ENCODE results near the gene CAMTA1.

The CAMTA1 gene

DNA sequence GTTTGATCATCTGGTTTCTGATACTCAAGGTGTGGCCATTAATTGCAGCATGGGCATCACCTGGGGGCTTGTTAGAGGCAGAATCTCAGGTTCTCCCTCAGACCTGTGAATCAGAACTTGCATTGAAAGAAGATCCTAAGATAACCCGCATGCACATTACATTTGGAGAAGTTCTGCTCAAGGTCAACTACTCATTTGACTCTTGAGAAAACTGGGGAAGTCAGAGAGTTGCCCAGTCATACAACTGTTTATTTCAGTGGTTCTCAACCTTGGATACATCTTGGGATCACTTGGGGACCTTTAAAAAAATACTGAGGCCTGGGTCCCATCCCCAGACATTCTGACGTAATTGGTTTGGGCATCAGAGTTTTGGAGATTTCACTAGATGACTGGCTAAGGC, 30.5 kb downstream of the CAMTA1 start:
- TF ChIP-seq, protein P1, sequence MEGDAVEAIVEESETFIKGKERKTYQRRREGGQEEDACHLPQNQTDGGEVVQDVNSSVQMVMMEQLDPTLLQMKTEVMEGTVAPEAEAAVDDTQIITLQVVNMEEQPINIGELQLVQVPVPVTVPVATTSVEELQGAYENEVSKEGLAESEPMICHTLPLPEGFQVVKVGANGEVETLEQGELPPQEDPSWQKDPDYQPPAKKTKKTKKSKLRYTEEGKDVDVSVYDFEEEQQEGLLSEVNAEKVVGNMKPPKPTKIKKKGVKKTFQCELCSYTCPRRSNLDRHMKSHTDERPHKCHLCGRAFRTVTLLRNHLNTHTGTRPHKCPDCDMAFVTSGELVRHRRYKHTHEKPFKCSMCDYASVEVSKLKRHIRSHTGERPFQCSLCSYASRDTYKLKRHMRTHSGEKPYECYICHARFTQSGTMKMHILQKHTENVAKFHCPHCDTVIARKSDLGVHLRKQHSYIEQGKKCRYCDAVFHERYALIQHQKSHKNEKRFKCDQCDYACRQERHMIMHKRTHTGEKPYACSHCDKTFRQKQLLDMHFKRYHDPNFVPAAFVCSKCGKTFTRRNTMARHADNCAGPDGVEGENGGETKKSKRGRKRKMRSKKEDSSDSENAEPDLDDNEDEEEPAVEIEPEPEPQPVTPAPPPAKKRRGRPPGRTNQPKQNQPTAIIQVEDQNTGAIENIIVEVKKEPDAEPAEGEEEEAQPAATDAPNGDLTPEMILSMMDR (conservative IDR thresholded peaks at IDR 0.05; ENCODE audit: control insufficient read depth, insufficient read depth, low read depth, low read length), result no peak
- no peak for DNase-seq (ENCODE audit: low read depth)
- no peak overlapping the region for H3K4me3 ChIP-seq (ENCODE audit: control insufficient read depth, low read depth, low read length)

DNA sequence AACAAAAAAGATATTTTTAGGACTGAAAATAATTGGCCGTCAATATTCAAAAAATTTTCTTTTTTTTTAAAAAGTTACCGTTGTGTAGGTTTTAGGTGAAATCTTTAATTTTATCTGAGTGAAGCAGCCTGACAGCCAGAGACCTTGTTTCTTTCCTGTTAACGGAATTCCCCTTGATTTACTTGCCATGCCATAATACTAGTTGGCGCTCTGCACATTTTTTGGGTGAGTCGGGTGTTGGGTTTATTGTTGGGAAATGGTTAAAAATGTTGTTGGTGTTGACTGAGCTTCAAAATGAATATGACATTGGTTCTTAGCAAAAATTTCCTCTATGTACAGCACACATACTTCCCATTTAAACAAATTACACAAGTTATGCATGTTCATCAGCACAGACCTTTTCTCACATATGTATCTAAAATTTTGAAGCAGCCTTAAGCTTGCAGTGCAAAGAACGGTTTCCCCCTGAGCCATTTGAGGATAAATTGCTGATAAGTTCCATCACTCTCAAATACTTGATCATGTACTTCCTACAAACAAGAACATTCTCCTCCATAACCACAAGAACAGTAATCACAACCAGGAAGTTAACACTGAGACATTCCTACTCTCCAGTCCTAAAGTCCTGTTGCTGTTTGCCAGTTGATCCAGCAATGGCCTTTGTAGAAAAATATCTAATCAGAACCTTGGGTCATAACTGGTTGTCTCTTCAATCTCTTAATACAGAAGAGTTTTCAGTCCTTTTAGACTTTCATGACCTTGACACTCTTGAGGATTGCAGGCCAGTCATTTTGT, 34.2 kb downstream of the CAMTA1 start:
- DNase-seq (ENCODE audit: low read depth), result peak; percentile 27
- no peak overlapping the region for H3K4me3 ChIP-seq (ENCODE audit: control insufficient read depth, low read depth, low read length)
- TF ChIP-seq, protein P1 (conservative IDR thresholded peaks at IDR 0.05; ENCODE audit: control insufficient read depth, insufficient read depth, low read depth, low read length), result no peak

DNA sequence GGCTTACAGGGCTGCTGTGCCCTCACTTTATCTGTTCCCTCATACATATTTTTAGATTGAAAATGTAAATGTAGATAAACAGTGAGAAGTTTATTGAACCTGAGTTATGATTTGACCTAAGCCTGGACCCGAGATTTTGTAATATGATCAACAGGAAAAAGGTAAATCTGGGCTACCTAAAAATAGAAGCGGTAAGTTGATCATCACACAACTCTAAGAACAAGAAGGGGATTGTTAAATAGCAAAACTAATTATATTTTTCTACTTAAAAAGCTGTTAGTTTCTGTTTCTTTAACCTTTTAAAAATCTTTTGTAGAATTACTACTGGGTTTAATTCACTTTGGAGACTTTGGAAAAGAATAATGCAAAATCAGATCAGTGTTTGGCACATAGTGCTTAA, 35.6 kb downstream of the CAMTA1 start:
- no peak overlapping the region for H3K4me3 ChIP-seq (ENCODE audit: control insufficient read depth, low read depth, low read length)
- DNase-seq (ENCODE audit: low read depth), result no peak
- TF ChIP-seq, protein P1 (conservative IDR thresholded peaks at IDR 0.05; ENCODE audit: control insufficient read depth, insufficient read depth, low read depth, low read length), result no peak

DNA sequence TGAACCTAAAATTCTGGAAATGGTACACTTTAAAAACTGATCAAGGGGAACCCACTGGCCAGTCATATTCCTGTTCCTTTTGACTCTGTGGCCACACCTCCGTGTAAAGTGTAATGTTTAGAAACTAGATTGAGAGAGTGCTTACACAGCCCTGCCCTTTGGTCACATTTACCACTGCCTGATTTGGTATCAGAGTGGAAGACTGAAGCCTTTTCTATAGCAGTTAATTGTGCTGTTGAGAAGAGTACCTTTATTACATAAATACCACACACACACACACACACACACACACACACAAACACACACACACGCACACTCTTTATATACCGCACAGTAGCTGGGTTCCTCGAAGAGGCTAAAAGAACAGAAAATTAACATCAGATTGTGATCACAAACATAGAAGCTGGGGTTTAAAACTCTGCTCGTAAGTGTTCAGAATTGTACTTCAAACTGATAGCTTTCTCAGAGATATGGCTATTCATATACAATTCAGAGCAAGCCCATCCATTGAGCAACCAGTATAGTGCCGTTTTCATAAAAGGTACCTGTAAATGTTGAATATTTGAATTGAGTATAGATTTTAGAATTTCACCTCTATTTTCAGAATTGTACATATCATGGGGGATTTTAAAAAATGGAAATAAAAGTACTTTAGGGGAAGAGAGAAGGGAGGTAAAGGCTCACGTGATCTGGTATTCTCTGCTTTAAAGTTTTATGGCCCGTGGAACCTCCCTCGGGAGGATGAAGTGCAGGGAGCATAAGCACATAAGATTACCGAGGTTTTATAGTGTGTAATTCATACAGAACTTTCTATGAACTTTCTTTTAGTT, 37.5 kb downstream of the CAMTA1 start:
- no peak for DNase-seq (ENCODE audit: low read depth)
- H3K4me3 ChIP-seq (ENCODE audit: control insufficient read depth, low read depth, low read length), result no peak overlapping the region
- TF ChIP-seq, protein P1 (conservative IDR thresholded peaks at IDR 0.05; ENCODE audit: control insufficient read depth, insufficient read depth, low read depth, low read length), result no peak

DNA sequence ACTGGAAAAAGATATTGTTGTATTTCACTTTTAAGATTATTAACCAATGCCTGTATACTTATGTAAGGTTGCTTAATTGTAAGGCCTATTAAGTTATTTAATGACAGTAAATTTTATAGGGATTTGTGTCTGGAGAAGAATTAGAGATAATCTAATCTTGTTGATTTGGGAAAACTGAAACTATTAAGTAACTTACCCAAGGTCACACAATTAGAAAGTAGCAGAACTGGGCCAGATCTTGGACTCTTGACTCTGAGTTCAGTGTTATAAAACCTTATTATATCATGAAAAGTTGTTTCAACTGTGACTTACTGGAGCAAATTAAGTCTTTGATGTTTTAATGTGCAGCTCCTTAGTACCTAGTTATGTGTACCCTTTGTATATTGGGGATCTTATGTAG, 38.5 kb downstream of the CAMTA1 start:
- TF ChIP-seq, protein P1 (conservative IDR thresholded peaks at IDR 0.05; ENCODE audit: control insufficient read depth, insufficient read depth, low read depth, low read length), result no peak
- no peak overlapping the region for H3K4me3 ChIP-seq (ENCODE audit: control insufficient read depth, low read depth, low read length)
- DNase-seq (ENCODE audit: low read depth), result no peak

DNA sequence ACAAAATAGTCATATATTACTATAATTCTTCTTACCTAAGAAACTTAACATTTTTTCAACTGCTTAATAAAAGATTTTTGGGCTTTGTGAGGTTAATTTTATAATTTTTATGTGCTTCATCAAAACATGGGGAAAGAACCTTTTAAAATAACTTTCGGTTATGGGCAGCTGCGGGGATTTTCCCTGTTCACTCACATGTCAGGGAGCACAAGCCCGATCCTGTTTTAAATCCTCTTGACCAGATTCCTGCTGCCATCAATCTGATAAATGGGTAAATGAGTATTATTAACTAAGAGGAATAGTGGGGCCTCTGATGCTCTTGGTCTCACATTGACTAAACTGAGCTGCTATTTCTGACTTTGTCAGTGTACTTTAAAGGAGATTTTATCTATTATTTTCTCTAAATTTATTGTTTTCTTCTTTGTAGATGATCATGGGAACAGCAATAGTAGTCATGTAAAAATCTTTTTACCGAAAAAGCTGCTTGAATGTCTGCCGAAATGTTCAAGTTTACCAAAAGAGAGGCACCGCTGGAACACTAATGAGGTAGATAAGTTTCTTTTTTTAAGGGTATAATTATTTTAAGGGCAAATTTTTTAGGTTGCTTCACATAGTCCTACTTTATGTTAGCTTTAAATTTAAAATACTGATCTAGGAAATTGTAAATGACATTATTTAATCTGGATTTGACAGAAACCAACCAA, 39.6 kb downstream of the CAMTA1 start:
- TF ChIP-seq, protein P1 (conservative IDR thresholded peaks at IDR 0.05; ENCODE audit: control insufficient read depth, insufficient read depth, low read depth, low read length), result no peak
- DNase-seq (ENCODE audit: low read depth), result peak; percentile 15
- H3K4me3 ChIP-seq (ENCODE audit: control insufficient read depth, low read depth, low read length), result no peak overlapping the region

All from fibroblast of mammary gland (primary cell).